ENCODE data around the gene ASZ1.

ASZ1 gene

DNA sequence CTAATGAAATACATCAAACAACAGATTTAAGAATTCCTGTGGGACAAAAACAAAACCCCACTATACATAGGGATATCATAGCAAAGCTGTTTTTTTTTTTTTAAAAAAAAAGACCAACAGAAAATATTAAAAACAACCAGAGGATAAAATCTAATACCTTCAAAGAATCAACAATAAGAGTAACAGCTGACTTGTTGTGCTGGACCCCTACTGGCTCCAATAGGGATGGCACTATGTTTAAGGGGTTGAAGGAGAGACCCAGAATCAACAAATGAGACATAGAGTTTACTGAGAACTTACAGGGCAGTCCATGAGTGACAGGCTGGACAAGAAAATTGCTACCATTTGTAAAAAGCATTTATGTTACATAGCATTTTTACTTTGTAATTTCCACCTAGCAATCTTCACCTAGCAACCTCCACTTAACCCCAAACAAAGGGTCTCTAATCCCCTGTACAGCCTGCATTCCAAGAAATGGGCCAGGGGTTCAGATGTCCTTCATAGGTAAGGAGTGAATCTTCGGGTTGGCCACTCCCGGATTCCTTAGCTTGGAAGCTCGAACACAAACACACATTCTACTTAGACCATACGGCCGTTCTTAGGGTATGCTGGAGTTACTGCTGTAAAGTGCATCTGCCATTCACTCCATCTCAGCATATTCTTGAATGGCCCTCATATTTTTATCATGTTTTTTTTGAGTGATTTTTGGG lies 25.8 kb downstream of the ASZ1 start:
- no peak for DNase-seq

DNA sequence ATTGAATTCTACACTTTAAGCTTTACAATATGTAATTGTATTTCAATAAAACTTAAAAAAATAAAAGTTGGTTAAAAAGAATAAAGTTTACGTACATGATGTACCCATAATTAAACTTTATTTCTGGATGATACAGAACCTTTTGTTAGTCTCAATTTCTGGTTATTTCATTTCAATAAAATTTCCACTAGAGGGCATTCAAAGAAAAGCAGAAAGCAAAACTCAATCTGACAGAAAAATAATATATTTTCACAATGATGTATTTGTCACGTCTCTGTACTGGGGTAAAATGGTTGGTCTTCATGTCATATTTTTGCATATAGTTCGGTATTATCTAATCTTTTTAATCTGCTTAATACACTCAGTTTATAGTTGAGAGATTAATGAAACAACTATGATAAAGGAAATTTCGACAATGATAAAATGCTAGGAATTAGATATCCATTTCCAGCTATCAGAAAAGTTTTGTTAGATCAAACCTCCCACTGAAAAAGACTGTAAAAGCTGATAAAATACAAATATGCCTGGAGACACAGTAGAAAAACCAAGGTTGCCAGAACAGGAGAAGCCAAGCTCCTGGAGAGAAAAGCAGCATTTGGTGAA lies 27.4 kb downstream of the ASZ1 start:
- DNase-seq: no peak

DNA sequence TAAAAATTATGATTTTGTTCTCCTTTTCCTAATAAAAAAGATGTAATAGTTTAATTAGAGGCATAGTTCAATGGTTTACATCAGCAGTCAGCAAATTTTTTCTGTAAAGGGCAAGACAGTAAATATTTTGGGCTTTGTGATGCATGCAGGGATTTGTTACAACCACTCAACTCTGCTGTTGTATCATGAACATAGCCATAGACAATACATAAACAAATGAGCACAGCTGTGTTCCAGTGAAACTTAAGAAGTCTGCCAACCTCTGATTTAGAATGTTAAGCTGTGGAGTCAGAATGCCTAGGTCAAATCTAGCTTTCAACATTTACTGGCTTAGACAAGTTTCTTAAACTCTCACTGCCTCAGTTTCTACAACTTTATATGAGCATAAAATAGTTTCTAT lies 31.6 kb downstream of the ASZ1 start:
- no peak for DNase-seq

DNA sequence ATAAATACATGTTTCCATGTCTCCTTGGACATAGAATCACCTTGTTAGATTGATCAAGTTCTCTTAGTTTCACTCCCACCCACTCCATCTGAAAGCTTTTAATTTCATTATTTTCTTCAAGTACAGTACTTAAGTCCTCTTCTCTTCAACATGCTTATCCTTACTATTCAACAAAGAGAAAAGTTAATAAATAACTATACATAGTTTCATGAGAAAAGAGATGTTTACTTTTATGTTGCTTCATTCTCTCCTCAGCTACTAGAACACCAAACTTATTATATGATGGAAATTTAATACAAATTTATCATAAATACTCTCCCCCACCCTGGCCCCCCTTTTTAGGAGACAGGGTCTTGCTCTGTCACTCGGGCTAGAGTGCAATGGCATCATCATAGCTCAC lies 33.5 kb downstream of the ASZ1 start:
- no peak for DNase-seq

DNA sequence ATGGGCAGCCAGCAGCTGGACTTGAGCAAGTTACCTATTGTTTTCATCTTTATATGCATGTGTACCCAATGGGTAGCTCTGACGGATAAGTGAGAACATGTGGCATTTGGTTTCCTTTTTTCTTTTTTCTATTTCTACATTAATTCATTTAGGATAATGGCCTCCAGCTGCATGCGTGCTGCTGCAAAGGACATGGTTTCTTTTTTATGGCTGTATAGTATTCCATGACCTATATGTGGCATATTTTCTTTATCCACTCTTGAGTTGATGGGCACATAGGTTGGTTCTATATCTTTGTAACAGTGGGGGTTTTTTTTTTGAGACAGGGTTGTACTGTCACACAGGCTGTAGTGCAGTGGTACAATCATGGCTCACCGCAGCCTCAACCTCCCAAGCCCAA lies 37.4 kb downstream of the ASZ1 start:
- no peak for DNase-seq

DNA sequence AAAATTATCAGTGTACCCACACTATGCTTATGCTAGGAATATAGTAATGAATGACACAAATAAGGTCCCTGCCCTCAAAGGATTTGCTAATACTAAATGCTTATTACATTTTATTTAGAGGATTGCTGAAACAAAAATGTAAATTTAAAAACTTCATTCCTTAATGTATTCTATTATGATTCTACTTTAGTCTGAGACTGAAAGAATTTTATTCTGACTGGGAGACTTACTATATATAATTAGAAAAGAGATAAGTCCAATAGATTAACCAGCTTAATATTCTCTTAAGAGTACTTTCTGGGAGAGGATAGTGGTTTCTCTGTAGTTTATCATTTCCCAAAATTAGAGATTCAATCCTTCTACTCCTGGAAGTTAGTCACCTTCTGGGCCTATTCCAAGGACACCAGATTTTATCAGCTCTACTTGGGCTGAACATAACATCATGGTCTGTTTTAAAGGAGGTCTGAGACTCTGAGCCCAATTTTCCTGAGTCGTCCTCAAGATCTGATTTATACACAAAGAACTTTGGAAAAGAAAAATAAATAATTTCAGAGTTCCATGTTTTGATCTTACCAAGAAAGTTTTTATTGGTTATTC lies 41.1 kb downstream of the ASZ1 start:
- no peak for DNase-seq

DNA sequence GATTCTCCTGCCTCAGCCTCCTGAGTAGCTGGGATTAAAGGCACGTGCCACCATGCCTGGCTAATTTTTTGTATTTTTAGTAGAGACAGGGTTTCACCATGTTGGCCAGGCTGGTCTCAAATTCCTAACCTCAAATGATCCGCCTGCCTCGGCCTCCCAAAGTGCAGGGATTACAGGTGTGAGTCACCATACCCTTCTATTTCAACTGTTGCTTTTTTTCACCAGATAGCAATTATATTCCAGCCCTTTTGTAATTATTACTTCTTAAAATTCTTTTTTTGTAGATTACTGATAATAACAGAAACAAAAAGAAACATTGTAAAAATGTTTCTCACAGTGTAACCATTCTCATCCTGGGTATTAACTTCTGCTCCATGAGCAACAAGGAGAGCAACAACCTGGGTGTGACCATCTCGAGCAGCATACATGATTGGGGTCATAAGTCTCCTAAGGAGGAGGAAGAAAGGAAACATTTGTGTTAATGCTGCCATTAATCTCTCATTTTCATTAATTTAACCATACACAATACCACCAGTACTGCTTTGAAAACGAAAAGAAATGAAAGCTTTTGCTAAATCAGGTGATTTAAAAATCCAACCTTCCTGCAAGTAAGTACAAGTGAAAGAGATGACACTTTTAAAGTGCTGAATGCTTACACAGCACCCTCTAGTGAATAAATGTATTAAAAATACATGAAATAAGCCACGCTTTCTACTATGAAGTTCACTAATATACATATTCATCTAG lies 41.8 kb downstream of the ASZ1 start:
- no peak for DNase-seq

DNA sequence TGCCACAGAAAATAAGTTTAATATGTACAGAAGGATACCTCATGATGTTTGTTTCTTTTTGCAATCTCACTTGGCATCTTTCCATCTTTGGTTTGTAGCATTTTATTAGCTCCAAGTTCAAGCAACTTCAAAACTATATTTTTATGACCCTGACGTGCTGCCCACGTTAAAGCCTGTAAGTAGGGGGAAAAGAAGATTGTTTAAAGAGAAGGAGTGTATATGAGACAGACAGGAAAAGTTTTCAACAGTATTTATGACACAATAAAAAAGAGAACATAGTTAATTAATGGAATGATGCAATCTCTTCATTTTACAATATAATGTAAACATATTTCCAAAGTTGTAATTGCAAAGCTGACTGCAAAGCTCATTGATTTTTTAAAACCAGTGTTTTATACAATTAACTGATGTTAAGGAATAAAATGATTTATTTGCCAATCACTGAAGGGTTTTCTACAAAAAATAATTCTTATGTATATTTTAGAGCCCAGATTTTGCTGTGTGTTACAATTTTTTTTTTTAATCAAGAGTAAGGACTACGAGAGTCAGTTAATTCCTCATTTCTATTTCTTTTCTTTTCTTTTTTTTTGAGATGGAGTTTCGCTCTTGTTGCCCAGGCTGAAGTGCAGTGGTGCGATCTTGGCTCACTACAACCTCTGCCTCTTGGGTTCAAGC lies 42.5 kb downstream of the ASZ1 start:
- no peak for DNase-seq

DNA sequence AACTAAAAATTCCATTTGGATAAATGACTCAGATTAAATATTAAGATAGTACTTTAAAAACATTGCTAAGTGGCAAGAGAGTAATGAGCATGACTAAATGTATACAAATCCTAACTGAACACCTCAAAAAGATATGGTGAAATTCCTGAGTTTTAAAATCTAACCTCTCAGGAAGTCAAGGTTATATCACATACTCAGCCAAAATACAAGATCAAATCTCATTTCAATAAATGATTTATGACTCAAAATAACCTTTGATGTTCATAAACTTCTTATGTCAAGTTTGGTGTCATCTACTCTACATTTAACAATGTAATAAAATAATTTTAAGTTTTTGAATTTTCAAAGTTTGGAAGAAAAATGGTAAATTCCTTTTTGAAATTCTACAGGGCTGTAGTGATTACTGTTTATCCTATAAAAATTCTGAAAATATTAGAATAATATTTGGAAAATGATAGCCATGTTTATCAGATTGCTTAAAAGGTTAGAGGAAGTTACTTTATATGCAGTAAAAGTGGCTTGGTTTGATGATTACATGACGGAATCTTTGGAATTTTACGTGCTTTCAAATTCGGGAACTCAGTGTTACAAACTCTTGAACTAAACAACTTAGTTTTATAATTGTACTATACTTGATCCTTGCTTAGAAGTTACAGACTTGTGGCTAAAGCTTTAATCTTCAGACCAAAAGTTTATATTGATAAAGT lies 43.7 kb downstream of the ASZ1 start:
- no peak for DNase-seq

DNA sequence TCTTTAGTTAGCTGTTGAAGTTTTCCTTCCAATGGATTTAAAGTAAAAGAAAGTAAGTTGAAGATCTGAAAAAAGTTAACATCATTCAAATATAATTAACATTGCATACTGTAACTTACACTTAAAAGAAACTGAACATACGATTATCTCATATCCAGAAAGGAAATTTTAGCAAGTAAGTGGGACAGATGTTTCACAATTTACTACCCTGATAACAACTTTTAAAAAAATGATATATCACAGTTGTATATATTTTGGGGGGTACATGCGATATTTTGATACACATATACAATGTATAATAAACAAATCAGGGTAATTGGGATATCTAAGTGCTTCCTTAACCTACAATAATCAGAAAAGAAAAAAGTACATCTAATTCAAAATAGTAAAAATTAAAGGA lies 44.2 kb downstream of the ASZ1 start:
- DNase-seq: no peak

DNA sequence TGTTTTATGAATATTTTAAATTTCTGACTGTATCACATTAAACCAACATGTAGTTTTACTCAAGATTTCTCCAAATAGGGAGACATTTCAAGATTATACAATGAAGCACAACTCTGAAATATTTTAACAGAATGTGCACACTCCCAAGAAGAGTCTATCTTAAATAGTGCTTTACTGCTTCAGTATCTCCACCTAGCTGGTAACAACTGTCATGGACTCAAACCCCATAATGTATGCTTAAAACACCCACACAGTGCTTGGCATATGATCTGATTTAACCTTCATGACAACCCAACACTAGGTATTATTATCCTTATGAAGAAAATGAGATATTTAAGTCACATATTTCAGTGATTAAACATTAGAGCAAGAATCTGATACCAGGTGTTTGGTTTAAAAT lies 45.9 kb downstream of the ASZ1 start:
- DNase-seq: no peak

DNA sequence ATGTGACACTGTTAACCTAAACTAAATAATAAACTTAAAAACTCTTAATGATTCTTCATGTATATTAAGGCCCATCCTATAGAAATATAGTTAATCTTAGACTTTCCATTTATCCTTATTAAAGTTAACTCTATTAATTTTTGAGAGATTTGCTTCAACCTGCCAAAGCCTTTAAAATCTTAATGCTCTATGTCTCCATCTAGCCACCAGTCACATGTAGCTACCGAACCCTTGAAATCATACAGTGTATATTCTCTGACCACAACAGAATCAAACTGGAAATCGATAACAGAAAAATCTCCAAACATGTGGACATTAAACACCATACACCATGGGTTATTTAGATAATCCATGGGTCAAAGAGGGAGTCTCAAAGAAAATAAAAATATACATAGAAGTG lies 51.9 kb downstream of the ASZ1 start:
- no peak for DNase-seq

DNA sequence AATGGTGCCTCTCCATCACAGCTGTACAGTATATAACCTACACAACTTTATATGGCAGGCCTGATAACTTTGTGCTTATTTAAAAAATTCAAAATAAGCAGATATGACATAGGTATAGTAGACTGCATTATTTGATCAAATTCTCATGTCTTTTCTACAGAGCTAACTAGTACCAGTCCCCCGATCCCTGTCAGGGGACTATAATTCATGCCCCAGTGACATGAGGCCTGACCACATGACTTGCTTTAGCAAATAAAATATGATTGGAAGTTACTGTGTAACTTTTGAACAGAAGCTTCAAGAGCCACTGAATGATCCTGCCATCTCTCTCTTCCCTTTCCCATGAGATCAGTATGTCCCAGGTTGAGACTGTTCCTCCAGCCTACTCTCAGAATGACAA lies 55.2 kb downstream of the ASZ1 start:
- no peak for DNase-seq

DNA sequence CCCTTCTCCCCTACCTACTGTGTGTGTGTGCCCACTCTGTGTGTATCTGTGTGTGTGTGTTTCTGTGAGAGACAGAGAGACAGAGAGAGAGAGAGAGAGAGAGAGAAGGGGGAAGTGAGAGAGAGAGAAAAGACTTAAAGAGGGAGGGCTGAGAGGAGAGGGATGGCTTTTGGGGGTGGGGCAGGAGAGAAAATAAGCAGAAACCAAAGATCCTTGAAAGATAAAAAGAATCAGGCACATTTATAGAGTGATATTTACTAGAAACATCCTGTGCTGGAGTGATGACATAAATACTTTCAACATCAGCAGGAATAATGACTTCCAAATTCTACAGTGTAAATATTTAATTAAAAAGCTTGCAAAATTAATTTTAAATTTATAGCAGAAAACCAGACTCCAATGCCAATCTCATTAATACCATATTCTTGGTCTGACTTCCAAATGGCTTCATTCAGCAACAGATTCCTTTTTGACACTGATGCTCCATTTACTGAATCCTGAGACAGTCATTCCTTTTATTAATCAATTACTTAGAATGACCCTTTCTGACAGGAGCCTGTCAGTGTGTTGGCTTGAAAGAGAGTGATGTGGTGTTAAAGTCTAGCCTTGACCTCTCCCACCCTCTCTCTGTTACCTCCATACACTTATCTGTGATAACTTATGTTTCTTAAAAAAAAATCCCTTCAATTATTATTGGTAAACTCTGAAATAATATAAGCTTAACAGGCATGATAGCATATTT lies 62.8 kb downstream of the ASZ1 start:
- DNase-seq: no peak

DNA sequence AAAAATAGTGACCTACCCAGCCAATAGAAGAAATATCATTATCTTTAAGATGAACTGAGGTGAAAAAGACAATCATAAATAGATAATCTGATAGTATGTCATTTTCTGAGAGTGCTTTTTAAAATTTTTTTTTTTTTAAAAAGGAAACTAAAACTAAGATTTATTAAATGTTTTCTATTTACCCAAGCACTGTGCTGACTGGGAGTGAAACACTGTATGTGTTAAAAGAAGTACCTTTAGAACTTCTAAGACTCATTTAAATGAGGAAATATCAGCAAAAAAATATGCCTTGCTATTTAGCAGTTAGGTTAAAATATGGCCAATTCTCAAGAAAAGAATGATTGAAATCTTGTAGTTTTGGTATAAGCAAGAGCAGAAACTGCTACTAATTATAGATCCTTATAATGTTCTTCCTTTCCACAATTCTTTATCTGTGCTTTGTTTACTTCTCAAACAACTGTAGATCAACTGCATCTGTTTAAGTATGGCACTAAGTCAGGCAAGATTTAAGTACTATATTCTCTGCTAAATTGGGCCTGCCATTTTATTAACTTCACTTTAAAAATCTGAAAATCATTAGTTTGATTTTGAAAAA lies 64.9 kb downstream of the ASZ1 start:
- no peak for DNase-seq

DNA sequence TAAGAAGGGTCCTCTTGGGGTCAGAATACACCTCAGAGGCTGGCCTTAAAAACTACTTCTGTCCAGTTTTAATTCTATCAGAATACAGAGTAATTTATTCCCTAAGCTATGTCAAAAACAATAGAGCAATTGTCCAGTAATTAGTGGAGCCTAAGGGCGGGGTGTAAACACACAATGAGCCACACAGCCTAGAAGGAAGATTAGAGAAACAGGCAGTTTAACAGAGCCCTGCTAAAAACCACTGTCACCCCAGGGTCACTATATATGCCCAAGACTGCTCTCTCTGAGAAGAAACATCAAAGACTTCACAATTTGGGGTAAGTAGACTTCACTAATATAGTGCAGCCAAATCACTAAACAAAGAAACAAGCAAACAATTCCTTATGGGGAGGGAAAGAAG lies 77.3 kb downstream of the ASZ1 start:
- no peak for DNase-seq

DNA sequence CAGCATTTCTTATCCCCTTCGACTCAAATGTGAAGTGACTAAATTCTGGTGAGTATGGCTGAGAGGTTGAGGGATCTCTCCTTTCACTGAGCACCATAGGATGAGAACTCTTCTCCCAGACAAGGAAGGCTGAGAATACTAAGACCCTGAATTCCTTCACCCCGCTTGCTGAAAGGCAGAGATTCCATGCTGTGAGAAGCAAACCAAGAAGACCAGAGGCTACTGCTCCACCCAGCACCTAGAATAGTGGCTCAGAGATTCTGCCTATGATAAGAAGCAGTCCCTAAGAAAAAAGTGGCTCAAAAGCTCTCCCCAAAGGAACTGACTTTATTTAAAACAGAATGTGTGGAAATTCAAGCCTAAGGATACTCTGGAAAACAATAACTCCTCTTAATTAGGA lies 77.7 kb downstream of the ASZ1 start:
- DNase-seq: no peak

DNA sequence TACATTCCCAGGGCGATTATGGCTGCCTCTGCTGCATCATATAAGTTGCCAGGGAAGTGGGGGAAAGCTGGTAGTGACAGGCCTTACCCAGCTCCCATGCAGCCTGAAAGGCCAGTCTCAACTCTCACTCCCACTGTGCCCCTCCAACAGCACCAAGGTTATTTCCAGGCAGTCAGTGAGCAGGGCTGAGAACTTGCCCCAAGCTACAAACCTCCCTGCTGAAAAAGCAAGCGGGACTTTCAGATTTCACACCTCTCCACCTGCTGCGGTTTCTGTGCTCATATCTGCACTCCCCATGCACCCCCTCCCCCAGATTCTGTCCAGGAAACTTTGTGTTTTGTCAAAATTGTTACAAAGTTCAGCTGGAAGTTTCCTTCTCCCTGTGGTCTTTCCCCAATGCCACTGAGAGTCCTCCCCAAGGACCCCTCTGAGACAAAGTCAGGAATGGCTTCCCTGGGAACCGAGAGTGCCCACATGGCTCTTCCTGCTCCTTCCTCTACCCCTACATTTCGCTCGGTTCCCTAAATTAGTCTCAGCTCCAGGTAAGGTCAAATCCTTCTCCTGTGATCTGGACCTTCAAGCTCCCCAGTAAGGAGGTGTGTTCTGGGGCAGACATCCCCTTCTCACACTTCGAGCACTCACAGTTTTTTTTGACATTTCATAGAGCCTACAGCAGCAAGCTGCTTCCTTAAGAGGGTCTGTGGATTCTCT lies 79.2 kb downstream of the ASZ1 start:
- no peak for DNase-seq

DNA sequence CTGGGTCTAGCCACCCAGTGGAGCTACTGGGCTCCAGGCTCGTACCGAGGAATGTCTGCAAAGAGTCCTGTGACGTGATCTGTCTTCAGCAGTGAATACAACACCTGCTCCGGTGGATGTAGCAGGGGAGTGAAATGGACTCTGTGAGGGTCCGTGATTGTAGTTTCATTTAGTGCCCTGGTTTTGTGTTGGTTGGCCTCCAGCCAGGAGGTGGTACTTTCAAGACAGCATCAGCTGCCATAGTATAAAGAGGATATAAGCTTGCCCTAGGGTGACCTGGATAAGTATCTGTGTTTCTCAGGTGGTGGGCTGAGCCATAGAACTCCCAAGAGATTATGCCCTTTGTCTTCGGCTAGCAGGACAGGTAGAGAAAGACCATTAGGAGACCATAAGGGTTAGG lies 79.8 kb downstream of the ASZ1 start:
- DNase-seq: no peak

DNA sequence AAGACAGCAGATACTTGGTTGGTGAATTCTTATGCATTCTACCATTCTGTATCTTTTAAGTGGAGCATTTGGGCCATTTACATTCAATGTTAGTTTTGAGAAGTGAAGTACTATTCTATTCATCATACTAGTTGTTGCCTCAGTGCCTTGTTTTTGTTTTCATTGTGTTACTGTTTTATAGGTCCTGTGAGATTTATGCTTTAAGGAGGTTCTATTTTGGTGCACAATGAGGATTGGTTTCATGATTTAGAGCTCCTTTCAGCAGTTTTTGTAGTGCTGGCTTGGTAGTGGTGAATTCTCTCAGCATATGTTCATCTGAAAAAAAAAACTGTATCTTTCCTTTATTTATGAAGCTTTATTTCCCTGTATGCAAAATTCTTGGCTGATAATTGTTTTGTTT lies 81.1 kb downstream of the ASZ1 start:
- no peak for DNase-seq

DNA sequence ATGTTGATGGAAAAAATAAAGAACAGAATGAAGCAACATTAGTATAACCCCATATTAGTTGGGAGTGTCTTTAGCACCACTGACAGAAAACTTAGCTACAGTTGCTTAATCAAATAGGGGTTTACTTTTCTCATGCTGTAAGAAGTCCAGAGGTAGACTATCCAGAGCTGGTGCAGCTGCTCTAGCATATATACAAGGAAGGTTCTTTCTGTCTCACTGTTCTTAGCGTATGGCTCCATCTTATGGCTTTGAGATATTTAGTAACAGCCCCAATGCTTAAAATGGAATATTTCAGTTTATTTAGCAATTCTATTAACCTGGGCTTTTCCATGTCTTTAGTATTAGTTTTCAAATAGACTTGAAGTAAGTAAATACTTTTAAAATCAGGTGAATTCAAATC lies 89.3 kb downstream of the ASZ1 start:
- no peak for DNase-seq

Data from activated naive CD4-positive, alpha-beta T cell (primary cell).